ENCODE data around the gene PTBP2. TPM values are rescaled to one million over a fixed set of nuclear protein-coding genes. Genes with fewer than 3 reads are reported as not detected.
"Not testable (repeated sequence)": the region's sequence is repeated elsewhere in the genome, so short reads cannot be mapped to it uniquely, and the experiment has no call there.

PTBP2 gene
- polyA plus RNA-seq, 1 experiment, result 22.4 TPM

GRCh38 chr1:96772972-96773371 lies 51.4 kb downstream of the PTBP2 start:
- no peak for DNase-seq (ENCODE audit: low read depth, low spot score)
- no peak overlapping the region for H3K4me3 ChIP-seq (ENCODE audit: low read depth, low read length)
- no peak for TF ChIP-seq CTCF (IDR thresholded peaks at IDR 0.05; ENCODE audit: low read depth, low read length)
- CTCF ChIA-PET, result no interaction called here
- H3K27me3 ChIP-seq (ENCODE audit: control insufficient read depth, insufficient read depth, low read length), result no peaks in the 10 kb centered on the region
- POLR2A ChIA-PET, result no interaction called here
- H3K27ac ChIP-seq (ENCODE audit: low read depth, low read length), result no peak overlapping the region
- no peaks in the 10 kb centered on the region for H3K9me3 ChIP-seq (ENCODE audit: control insufficient read depth, insufficient read depth, low read length)

GRCh38 chr1:96782206-96782605 lies 60.6 kb downstream of the PTBP2 start:
- ChIA-PET POLR2A (no interaction called here), CTCF (no interaction called here)
- H3K4me3 ChIP-seq (ENCODE audit: low read depth, low read length), result no peak overlapping the region
- no peaks in the 10 kb centered on the region for H3K27me3 ChIP-seq (ENCODE audit: control insufficient read depth, insufficient read depth, low read length)
- H3K27ac ChIP-seq (ENCODE audit: low read depth, low read length), result no peak overlapping the region
- no peak for TF ChIP-seq CTCF (IDR thresholded peaks at IDR 0.05; ENCODE audit: low read depth, low read length)
- H3K9me3 ChIP-seq (ENCODE audit: control insufficient read depth, insufficient read depth, low read length), result no peaks in the 10 kb centered on the region
- DNase-seq (ENCODE audit: low read depth, low spot score), result no peak

DNA sequence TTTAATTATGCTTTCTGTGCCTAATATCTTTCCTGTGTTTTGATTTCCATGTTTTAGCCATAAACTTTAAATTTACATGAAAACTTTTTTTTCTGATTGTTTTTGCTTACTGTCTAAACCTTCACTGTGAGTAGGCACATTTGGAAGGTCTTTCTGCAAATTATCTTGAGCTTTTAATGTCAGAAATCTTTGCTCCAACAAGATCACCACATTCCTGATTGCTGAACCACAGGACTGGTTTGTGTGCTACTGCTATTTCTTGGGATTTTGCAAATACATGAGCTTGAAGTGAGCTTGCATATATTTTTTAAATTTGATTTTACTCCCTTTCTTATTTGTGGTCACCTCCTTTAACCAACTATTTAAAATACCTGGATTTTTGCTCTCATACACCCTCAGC lies 61.3 kb downstream of the PTBP2 start:
- Histone ChIP-seq H3K9me3 (ENCODE audit: control insufficient read depth, insufficient read depth, low read length) (no peaks in the 10 kb centered on the region), H3K27me3 (ENCODE audit: control insufficient read depth, insufficient read depth, low read length) (no peaks in the 10 kb centered on the region), H3K27ac (ENCODE audit: low read depth, low read length) (no peak overlapping the region), H3K4me3 (ENCODE audit: low read depth, low read length) (no peak overlapping the region)
- DNase-seq (ENCODE audit: low read depth, low spot score), result peak; percentile 2
- CTCF ChIA-PET, result interaction anchor here (0.5 kb wide), 1 partner anchor 9 kb away, joined by 4 read pairs; no protein-coding TSS in a partner anchor
- POLR2A ChIA-PET, result no interaction called here
- no peak for TF ChIP-seq CTCF (IDR thresholded peaks at IDR 0.05; ENCODE audit: low read depth, low read length)

DNA sequence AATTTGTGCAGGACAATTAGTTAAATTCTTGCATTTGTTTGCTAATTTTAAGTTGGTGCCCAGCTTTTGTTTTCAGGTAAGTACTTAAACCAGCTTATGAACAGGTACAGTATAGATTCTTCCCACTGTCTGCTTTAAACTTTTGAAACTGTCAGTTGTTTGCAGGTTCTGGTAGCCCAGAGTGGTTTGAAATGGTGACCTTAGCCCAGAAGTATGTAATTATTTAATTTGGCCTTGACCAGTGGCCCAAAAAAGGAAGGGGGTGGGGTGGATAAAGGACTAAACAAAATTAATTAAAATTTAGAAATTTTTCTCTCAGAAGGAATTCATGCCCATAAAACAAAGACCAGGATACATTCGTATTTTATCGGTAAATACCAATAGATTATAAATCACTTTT lies 69.0 kb downstream of the PTBP2 start:
- Histone ChIP-seq H3K27ac (ENCODE audit: low read depth, low read length) (no peak overlapping the region), H3K9me3 (ENCODE audit: control insufficient read depth, insufficient read depth, low read length) (no peaks in the 10 kb centered on the region), H3K4me3 (ENCODE audit: low read depth, low read length) (no peak overlapping the region), H3K27me3 (ENCODE audit: control insufficient read depth, insufficient read depth, low read length) (no peaks in the 10 kb centered on the region)
- TF ChIP-seq CTCF (IDR thresholded peaks at IDR 0.05; ENCODE audit: low read depth, low read length), result no peak
- POLR2A ChIA-PET, result no interaction called here
- no peak for DNase-seq (ENCODE audit: low read depth, low spot score)
- CTCF ChIA-PET, result no interaction called here

DNA sequence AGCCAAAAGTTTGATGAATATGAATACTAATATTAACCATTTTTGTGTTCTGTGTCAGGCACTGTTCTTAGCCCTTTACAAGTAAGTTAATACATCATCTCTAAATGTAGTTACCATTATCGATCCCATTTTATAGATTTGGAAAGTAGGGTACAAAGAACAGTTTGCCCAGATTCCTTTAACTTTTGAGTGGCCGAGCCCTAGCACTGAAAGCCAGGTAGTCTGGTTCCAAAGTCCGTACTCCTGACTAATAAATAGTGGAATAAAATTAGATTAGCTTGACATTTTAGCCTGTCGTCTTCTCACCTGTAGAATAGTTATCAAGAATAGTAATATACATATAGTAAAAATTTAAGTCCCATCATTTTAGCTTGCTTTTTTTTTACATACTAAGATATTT lies 70.6 kb downstream of the PTBP2 start:
- Histone ChIP-seq H3K9me3 (ENCODE audit: control insufficient read depth, insufficient read depth, low read length) (no peaks in the 10 kb centered on the region), H3K27ac (ENCODE audit: low read depth, low read length) (no peak overlapping the region), H3K4me3 (ENCODE audit: low read depth, low read length) (no peak overlapping the region), H3K27me3 (ENCODE audit: control insufficient read depth, insufficient read depth, low read length) (no peaks in the 10 kb centered on the region)
- TF ChIP-seq CTCF (IDR thresholded peaks at IDR 0.05; ENCODE audit: low read depth, low read length), result no peak
- DNase-seq (ENCODE audit: low read depth, low spot score), result no peak
- POLR2A ChIA-PET, result no interaction called here
- CTCF ChIA-PET, result no interaction called here

- POLR2A ChIA-PET, CTCF ChIA-PET: not testable (repeated sequence)
Measured at GRCh38 chr1:96801696-96802095, 80.1 kb downstream of the PTBP2 start.

More at GRCh38 chr1:96801696-96802095, 80.1 kb downstream of the PTBP2 start:
- not testable (repeated sequence) for H3K4me3 ChIP-seq (ENCODE audit: low read depth, low read length); H3K9me3 ChIP-seq (ENCODE audit: control insufficient read depth, insufficient read depth, low read length); H3K27ac ChIP-seq (ENCODE audit: low read depth, low read length); DNase-seq (ENCODE audit: low read depth, low spot score); H3K27me3 ChIP-seq (ENCODE audit: control insufficient read depth, insufficient read depth, low read length)

All from AG04450 (cell line).